Mesothelial cell of epicardium (in vitro differentiated cells): ENCODE results near the gene OPHN1. TPM values are rescaled to one million over a fixed set of nuclear protein-coding genes. Genes with fewer than 3 reads are reported as not detected.
"Not testable (repeated sequence)": the region's sequence is repeated elsewhere in the genome, so short reads cannot be mapped to it uniquely, and the experiment has no call there.

Experiments
- DNase-seq, 2 experiments: peaks; one replicate each; pipeline ENCODE4 v3.0.0; 2021; ENCODE audit warnings: low spot score in 2 of 2; ENCODE audit not compliant: unreplicated experiment in 2 of 2
- H3K27ac Mint-ChIP-seq: 2 replicates; pipeline ENCODE4 v1.8.0; 2021; ENCODE audit warnings: mixed read lengths
- H3K27me3 Mint-ChIP-seq: 2 replicates; pipeline ENCODE4 v1.8.0; 2021; ENCODE audit warnings: low read depth, mixed read lengths
- H3K36me3 Mint-ChIP-seq: 2 replicates; pipeline ENCODE4 v1.8.0; 2021; ENCODE audit warnings: mixed read lengths
- H3K4me1 Mint-ChIP-seq: 2 replicates; pipeline ENCODE4 v1.8.0; 2021; ENCODE audit warnings: mixed read lengths
- H3K4me3 Mint-ChIP-seq: 2 replicates; pipeline ENCODE4 v1.8.0; 2021; ENCODE audit warnings: mild to moderate bottlenecking, moderate library complexity, mixed read lengths
- H3K9me3 Mint-ChIP-seq: 2 replicates; pipeline ENCODE4 v1.8.0; 2021; ENCODE audit warnings: mixed read lengths
- CTCF ChIP-seq: fragments of 200-600 bp; sonication (generic); IDR thresholded peaks from one replicate; pipeline ENCODE4 v1.5.0; 2021; ENCODE audit warnings: antibody characterized with exemption; ENCODE audit not compliant: unreplicated experiment
- total RNA-seq: library from RNA; stranded (reverse); gene quantifications from 3 replicates; pipeline ENCODE4 v1.2.1, GENCODE V29; 2021

OPHN1 gene
- total RNA-seq, 1 donor from 2014 or later, result 8.6 TPM

GRCh38 chrX:68086709-68087108, 346.6 kb downstream of the OPHN1 start:
- H3K4me1 Mint-ChIP-seq, result peaks cover 6% of the 10 kb centered on the region
- H3K4me3 Mint-ChIP-seq, result no peak overlapping the region
- no peak overlapping the region for H3K27ac Mint-ChIP-seq
- peaks cover 7% of the 10 kb centered on the region for H3K36me3 Mint-ChIP-seq
- no peak for TF ChIP-seq CTCF
- no peak for DNase-seq
- peaks cover 32% of the 10 kb centered on the region for H3K9me3 Mint-ChIP-seq
- H3K27me3 Mint-ChIP-seq, result no peaks in the 10 kb centered on the region

- no peak for DNase-seq
- H3K36me3 Mint-ChIP-seq, result peaks cover 10% of the 10 kb centered on the region
- peaks cover 6% of the 10 kb centered on the region for H3K4me1 Mint-ChIP-seq
- no peak overlapping the region for H3K4me3 Mint-ChIP-seq
- H3K27ac Mint-ChIP-seq, result no peak overlapping the region
- H3K9me3 Mint-ChIP-seq, result peaks cover 47% of the 10 kb centered on the region
- no peak for TF ChIP-seq CTCF
- H3K27me3 Mint-ChIP-seq, result no peaks in the 10 kb centered on the region
Measured at GRCh38 chrX:68084765-68085164, 348.5 kb downstream of the OPHN1 start.

DNA sequence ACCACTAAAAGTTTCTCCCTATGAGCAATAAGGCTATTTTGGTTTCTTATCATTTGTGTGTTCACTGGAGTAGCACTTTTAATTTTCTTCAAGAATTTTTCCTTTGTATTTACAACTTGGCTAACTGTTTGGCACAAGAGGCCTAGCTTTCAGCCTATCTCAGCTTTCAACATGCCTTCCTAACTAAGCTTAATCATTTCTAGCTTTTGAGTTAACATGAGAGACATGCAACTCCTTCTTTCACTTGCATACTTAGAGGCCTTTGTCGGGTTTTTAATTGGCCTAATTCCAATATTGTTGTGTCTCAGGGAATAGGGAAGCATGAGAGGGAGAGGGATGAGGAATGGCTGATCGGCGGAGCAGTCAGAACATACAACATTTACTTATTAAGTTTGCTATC, 349.8 kb downstream of the OPHN1 start:
- Mint-ChIP-seq H3K27me3 (no peaks in the 10 kb centered on the region), H3K4me3 (no peak overlapping the region), H3K9me3 (peaks cover 52% of the 10 kb centered on the region), H3K36me3 (peaks cover 15% of the 10 kb centered on the region), H3K4me1 (peaks cover 6% of the 10 kb centered on the region), H3K27ac (peak overlapping the region; percentile 18)
- DNase-seq, result no peak
- no peak for TF ChIP-seq CTCF

- Mint-ChIP-seq H3K27ac (no peak overlapping the region), H3K27me3 (no peaks in the 10 kb centered on the region), H3K36me3 (peaks cover 17% of the 10 kb centered on the region), H3K4me3 (no peak overlapping the region), H3K9me3 (peaks cover 50% of the 10 kb centered on the region), H3K4me1 (peaks cover 6% of the 10 kb centered on the region)
- TF ChIP-seq CTCF, result no peak
- no peak for DNase-seq
Measured at GRCh38 chrX:68079961-68080360, 353.3 kb downstream of the OPHN1 start.

DNA sequence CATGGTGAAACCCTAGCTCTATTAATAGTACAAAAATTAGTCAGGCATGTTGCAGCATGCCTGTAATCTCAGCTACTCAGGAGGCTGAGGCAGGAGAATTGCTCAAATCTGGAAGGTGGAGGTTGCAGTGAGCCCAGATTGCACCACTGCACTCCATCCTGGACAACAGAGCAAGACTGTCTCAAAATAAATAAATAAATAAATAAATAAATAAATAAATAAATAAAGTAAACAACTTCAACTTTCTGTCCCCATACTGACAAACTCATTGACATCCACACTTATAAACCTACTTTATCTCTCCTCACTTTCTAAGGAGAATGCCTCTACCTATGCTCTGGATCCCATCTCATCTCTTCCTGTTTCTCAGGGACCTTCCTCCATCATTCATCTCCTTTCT, 354.5 kb downstream of the OPHN1 start:
- not testable (repeated sequence) for H3K4me1 Mint-ChIP-seq, DNase-seq, H3K27ac Mint-ChIP-seq, H3K4me3 Mint-ChIP-seq, H3K27me3 Mint-ChIP-seq
- Mint-ChIP-seq H3K36me3 (peaks cover 17% of the 10 kb centered on the region), H3K9me3 (peaks cover 57% of the 10 kb centered on the region)

- H3K4me3 Mint-ChIP-seq, result no peak overlapping the region
- H3K36me3 Mint-ChIP-seq, result peaks cover 17% of the 10 kb centered on the region
- no peak for TF ChIP-seq CTCF
- no peaks in the 10 kb centered on the region for H3K4me1 Mint-ChIP-seq
- peaks cover 58% of the 10 kb centered on the region for H3K9me3 Mint-ChIP-seq
- H3K27me3 Mint-ChIP-seq, result no peaks in the 10 kb centered on the region
- no peak for DNase-seq
- H3K27ac Mint-ChIP-seq, result no peak overlapping the region
Measured at GRCh38 chrX:68077378-68077777, 355.9 kb downstream of the OPHN1 start.
